Measurements from ENCODE around the gene DEFB126.

- TF ChIP-seq CREB5 (CRISPR knock-in tag; IDR thresholded peaks at IDR 0.05): no peak
- TF ChIP-seq KDM1A (IDR thresholded peaks at IDR 0.05): no peak
- no peak for TF ChIP-seq TAF9B (IDR thresholded peaks at IDR 0.05; ENCODE audit: partially characterized antibody)
- TF ChIP-seq REST (IDR thresholded peaks at IDR 0.05; ENCODE audit: borderline replicate concordance): no peak
- TF ChIP-seq REST (CRISPR knock-in tag; IDR thresholded peaks at IDR 0.05; ENCODE audit: low read depth): no peak
- TF ChIP-seq TFAP4 (CRISPR knock-in tag; IDR thresholded peaks at IDR 0.05; ENCODE audit: borderline replicate concordance): no peak
- no peak for TF ChIP-seq ZNF174 (CRISPR knock-in tag; IDR thresholded peaks at IDR 0.05)
- no peak for TF ChIP-seq NR2F6 (CRISPR knock-in tag; IDR thresholded peaks at IDR 0.05)
- no peak for TF ChIP-seq NFRKB (IDR thresholded peaks at IDR 0.05; ENCODE audit: low read depth)
- no peak for TF ChIP-seq RAD21 (CRISPR knock-in tag; conservative IDR thresholded peaks at IDR 0.05 in 1 of 2, IDR thresholded peaks at IDR 0.05 in 1 of 2)
- TF ChIP-seq GATA2 (CRISPR knock-in tag; IDR thresholded peaks at IDR 0.05): no peak
- no peak for TF ChIP-seq HMGXB4 (CRISPR knock-in tag; IDR thresholded peaks at IDR 0.05)
- TF ChIP-seq EGR1 (conservative IDR thresholded peaks at IDR 0.05): no peak
- TF ChIP-seq ZNF324 (CRISPR knock-in tag; IDR thresholded peaks at IDR 0.05): no peak
- TF ChIP-seq CTCF (IDR thresholded peaks at IDR 0.05 in 2 of 3, conservative IDR thresholded peaks at IDR 0.05 in 1 of 3; ENCODE audit: insufficient read depth in 2 of 3, low read depth in 1 of 3, low read length in 3 of 3): no peak
Measured at GRCh38 chr20:164618-165017, 22.2 kb downstream of the DEFB126 start.
